IMR-90 (cell line): ENCODE data around the gene DUSP14. TPM values are rescaled to one million over a fixed set of nuclear protein-coding genes. Genes with fewer than 3 reads are reported as not detected.

ENCODE experiments used
- ATAC-seq: fragments of 200-7000 bp; cut with Tn5 transposase; 2 replicates; pipeline ENCODE4 v1.9.1; 2020; ENCODE audit warnings: low read depth, mild to moderate bottlenecking, moderate library complexity
- BruUV-seq: library from RNA; stranded (reverse); fragments of 400-500 nt; replicated peaks from 2 replicates; lab custom pipeline; 2021; lab: Mats Ljungman, UMichigan
- CTCF ChIA-PET: fragments of 300-600 bp; formaldehyde crosslinking; extraction: SDS; loops from one replicate; lab custom pipeline; 2021; ENCODE audit warnings: antibody characterized with exemption; lab: Yijun Ruan, JAX
- POLR2A ChIA-PET: fragments of 300-600 bp; sonication (Branson Sonifier 250); formaldehyde crosslinking; loops from one replicate; lab custom pipeline; 2022; ENCODE audit warnings: antibody characterized with exemption; ENCODE audit not compliant: unreplicated experiment; lab: Charles Lee
- DNase-seq: peaks from one replicate; pipeline ENCODE4 v3.0.0; 2013
- H2AFZ ChIP-seq: replicated peaks from 2 replicates; pipeline ENCODE3; 2013; ENCODE audit warnings: low read length, mild to moderate bottlenecking; ENCODE audit not compliant: poor library complexity
- H2AK5ac ChIP-seq: 2 replicates; pipeline ENCODE4 v1.6.1; 2013; ENCODE audit warnings: low read depth, low read length, inconsistent platforms
- H2AK9ac ChIP-seq: replicated peaks from 2 replicates; pipeline ENCODE3; 2013; ENCODE audit warnings: mild to moderate bottlenecking, low read depth, low read length, moderate library complexity; ENCODE audit not compliant: poor library complexity
- H2BK120ac ChIP-seq: 2 replicates; pipeline ENCODE4 v1.6.1; 2013; ENCODE audit warnings: low read depth, low read length, inconsistent platforms
- H2BK15ac ChIP-seq: 3 replicates; pipeline ENCODE4 v1.6.1; 2013; ENCODE audit warnings: low read depth, low read length, inconsistent platforms
- H2BK20ac ChIP-seq: 2 replicates; pipeline ENCODE4 v1.6.1; 2013; ENCODE audit warnings: low read depth, mild to moderate bottlenecking, inconsistent platforms, low read length, moderate library complexity
- H2BK5ac ChIP-seq: 2 replicates; pipeline ENCODE4 v1.6.1; 2013; ENCODE audit warnings: mild to moderate bottlenecking, low read depth, low read length, inconsistent platforms; ENCODE audit not compliant: poor library complexity, severe bottlenecking
- H3K14ac ChIP-seq: replicated peaks from 2 replicates; pipeline ENCODE4 v1.6.1; 2013; ENCODE audit warnings: low read depth, low read length, inconsistent platforms
- H3K18ac ChIP-seq: 2 replicates; pipeline ENCODE4 v1.6.1; 2013; ENCODE audit warnings: low read depth, low read length, control low read depth
- H3K23ac ChIP-seq: 2 replicates; pipeline ENCODE4 v1.6.1; 2013; ENCODE audit warnings: low read depth, low read length, inconsistent platforms
- H3K27ac ChIP-seq: 2 replicates; pipeline ENCODE4 v1.5.1; 2013; ENCODE audit warnings: mild to moderate bottlenecking, control low read depth, low read length; ENCODE audit not compliant: insufficient read depth
- H3K27me3 ChIP-seq: 2 replicates; pipeline ENCODE4 v1.6.1; 2013; ENCODE audit warnings: low read length; ENCODE audit not compliant: control insufficient read depth, insufficient read depth
- H3K36me3 ChIP-seq: 2 replicates; pipeline ENCODE4 v1.6.1; 2013; ENCODE audit warnings: low read length, mixed read lengths; ENCODE audit not compliant: control insufficient read depth, insufficient read depth
- H3K4ac ChIP-seq: 2 replicates; pipeline ENCODE4 v1.6.1; 2013; ENCODE audit warnings: low read depth, low read length, inconsistent platforms
- H3K4me1 ChIP-seq: 2 replicates; pipeline ENCODE4 v1.6.1; 2013; ENCODE audit warnings: low read length, mixed read lengths; ENCODE audit not compliant: control insufficient read depth, insufficient read depth
- H3K4me2 ChIP-seq: 2 replicates; pipeline ENCODE4 v1.6.1; 2013; ENCODE audit warnings: low read depth, mild to moderate bottlenecking, control low read depth, low read length, moderate library complexity
- H3K4me3 ChIP-seq: 2 replicates; pipeline ENCODE4 v1.5.1; 2013; ENCODE audit warnings: low read depth, mild to moderate bottlenecking, control low read depth, low read length, moderate library complexity; ENCODE audit not compliant: insufficient read depth
- H3K56ac ChIP-seq: 2 replicates; pipeline ENCODE4 v1.6.1; 2013; ENCODE audit warnings: low read length, inconsistent platforms; ENCODE audit not compliant: insufficient read depth; ENCODE audit errors: extremely low read depth
- H3K79me1 ChIP-seq, 2 experiments: 2 replicates each; pipeline ENCODE4 v1.6.1; 2013; ENCODE audit warnings: low read length in 2 of 2, inconsistent platforms in 1 of 2, low read depth in 1 of 2
- H3K9ac ChIP-seq: 2 replicates; pipeline ENCODE4 v1.6.1; 2013; ENCODE audit warnings: low read depth, low read length, control low read depth
- H3K9me1 ChIP-seq: 2 replicates; pipeline ENCODE4 v1.6.1; 2013; ENCODE audit warnings: low read length, inconsistent platforms; ENCODE audit not compliant: insufficient read depth
- H3K9me3 ChIP-seq: 2 replicates; pipeline ENCODE4 v1.6.1; 2013; ENCODE audit warnings: low read length; ENCODE audit not compliant: control insufficient read depth, insufficient read depth
- H4K20me1 ChIP-seq: 2 replicates; pipeline ENCODE4 v1.6.1; 2013; ENCODE audit warnings: low read length, inconsistent platforms; ENCODE audit not compliant: insufficient read depth
- H4K5ac ChIP-seq: 2 replicates; pipeline ENCODE4 v1.6.1; 2013; ENCODE audit warnings: mild to moderate bottlenecking, low read depth, low read length, control low read depth
- H4K8ac ChIP-seq, 2 experiments: 2 replicates each; pipeline ENCODE4 v1.6.1; 2013; ENCODE audit warnings: low read depth in 2 of 2, low read length in 2 of 2, control low read depth in 1 of 2, inconsistent platforms in 1 of 2
- H4K91ac ChIP-seq: 2 replicates; pipeline ENCODE4 v1.6.1; 2013; ENCODE audit warnings: low read depth, low read length, inconsistent platforms; ENCODE audit not compliant: insufficient read depth
- CHD1 ChIP-seq: IDR thresholded peaks from 2 replicates; pipeline ENCODE4 v1.6.1; 2012; ENCODE audit warnings: low read depth, low read length, improper control_type of control experiment
- ELK1 ChIP-seq: fragments of 150-350 bp; IDR thresholded peaks from 2 replicates; pipeline ENCODE4 v1.6.1; 2016; ENCODE audit warnings: low read depth, mild to moderate bottlenecking, low read length, moderate library complexity, borderline replicate concordance
- FOS ChIP-seq: fragments of 150-350 bp; IDR thresholded peaks from 2 replicates; pipeline ENCODE4 v1.6.1; 2016; ENCODE audit warnings: low read depth, low read length
- MAZ ChIP-seq: IDR thresholded peaks from 2 replicates; pipeline ENCODE4 v1.6.1; 2012; ENCODE audit warnings: low read depth, mild to moderate bottlenecking, low read length, improper control_type of control experiment, moderate library complexity, borderline replicate concordance
- MXI1 ChIP-seq: IDR thresholded peaks from 2 replicates; pipeline ENCODE4 v1.6.1; 2012; ENCODE audit warnings: low read depth, mild to moderate bottlenecking, low read length, moderate library complexity, borderline replicate concordance
- POLR2A ChIP-seq: IDR thresholded peaks from 2 replicates; pipeline ENCODE4 v1.6.1; 2012; ENCODE audit warnings: mild to moderate bottlenecking, low read depth, low read length
- RCOR1 ChIP-seq: IDR thresholded peaks from 2 replicates; pipeline ENCODE4 v1.6.1; 2012; ENCODE audit warnings: mild to moderate bottlenecking, low read length, improper control_type of control experiment; ENCODE audit not compliant: insufficient replicate concordance
- RFX5 ChIP-seq: IDR thresholded peaks from 2 replicates; pipeline ENCODE4 v1.8.0; 2012; ENCODE audit warnings: low read depth, mild to moderate bottlenecking, low read length, moderate library complexity
- SMC3 ChIP-seq: fragments of 150-350 bp; IDR thresholded peaks from 2 replicates; pipeline ENCODE4 v1.6.1; 2016; ENCODE audit warnings: low read depth, mild to moderate bottlenecking, antibody characterized with exemption, low read length, moderate library complexity
- USF2 ChIP-seq: fragments of 150-350 bp; IDR thresholded peaks from 2 replicates; pipeline ENCODE4 v1.6.1; 2017; ENCODE audit warnings: mild to moderate bottlenecking, antibody characterized with exemption, low read length, low read depth
- WGBS, 2 experiments: methylation state at CpG; one replicate each; pipeline versions ENCODE4 v1.1.5 to v1.1.7; 2013; ENCODE audit warnings: missing lambda C conversion rate in 2 of 2; ENCODE audit not compliant: insufficient read length in 1 of 2; ENCODE audit errors: extremely low coverage in 2 of 2; 5-methylcytosine and 5-hydroxymethylcytosine counted together
- dilution Hi-C: fragments of 300-500 bp; cut with HindIII; formaldehyde crosslinking; loops from one replicate; pipeline ENCODE4 v1.14.3; 2018; ENCODE audit warnings: low sequenced_read_pairs; ENCODE audit not compliant: unreplicated experiment
- in situ Hi-C: fragments of 300-500 bp; cut with MboI; formaldehyde crosslinking; loops from 3 replicates; pipeline ENCODE4 v1.14.3; 2019; ENCODE audit warnings: low sequenced_read_pairs, inconsistent platforms, mixed read lengths
- intact Hi-C: fragments of 100-400 bp; cut with micrococcal nuclease; formaldehyde crosslinking; loops from 2 replicates; pipeline ENCODE4 v1.10.0; 2022
- polyA plus RNA-seq, 3 experiments: library from polyadenylated mRNA; depleted of rRNA; stranded (reverse); fragments of >200 nt; gene quantifications; 2 replicates each; pipeline ENCODE4 v1.2.3, GENCODE V29; 2012; ENCODE audit warnings: low replicate concordance in 1 of 3
- total RNA-seq: library from RNA; depleted of rRNA; stranded (reverse); fragments of >200 nt; gene quantifications from 2 replicates; pipeline ENCODE4 v1.2.3, GENCODE V29; 2012

DUSP14 gene
- total and polyA plus RNA-seq, 2 of the 4 experiments (the other 2 are of a cell fraction): 97.5 to 127 TPM

- no peaks in the 10 kb centered on the region for H3K9me3 ChIP-seq
- intact Hi-C loops: no loop called here
- H3K4me1 ChIP-seq: peaks cover 14% of the 10 kb centered on the region
- peaks cover 13% of the 10 kb centered on the region; the same call in 1 of the 2 replicates for H4K20me1 ChIP-seq
- no peak overlapping the region for H4K8ac ChIP-seq
- dilution Hi-C loops: no loop called here
- H3K27me3 ChIP-seq: no peaks in the 10 kb centered on the region
- ChIA-PET POLR2A (no interaction called here), CTCF (no interaction called here)
- peaks cover 0 to 54% of the 10 kb centered on the region in 2 experiments for H3K79me1 ChIP-seq
- no peak overlapping the region for H2BK120ac ChIP-seq
- no peak overlapping the region for H3K23ac ChIP-seq
- no peak overlapping the region for H4K5ac ChIP-seq
- BruUV-seq: no TSS peak
- peak overlapping the region; percentile 19 for H2AK9ac ChIP-seq
- no peak overlapping the region for H3K4me3 ChIP-seq
- no peak overlapping the region for H3K14ac ChIP-seq
- H3K18ac ChIP-seq: no peak overlapping the region
- H4K91ac ChIP-seq: no peak overlapping the region
- DNase-seq: no peak
- H3K9me1 ChIP-seq: peaks cover 29% of the 10 kb centered on the region
- no peak overlapping the region for H3K56ac ChIP-seq
- no CpG with 5 or more reads among the region's 5 CpGs for WGBS, 2 experiments
- no peak overlapping the region for H3K4ac ChIP-seq
- H2AFZ ChIP-seq: no peak overlapping the region
- H3K4me2 ChIP-seq: no peak overlapping the region
- in situ Hi-C loops: no loop called here
- H3K9ac ChIP-seq: no peak overlapping the region
- H3K27ac ChIP-seq: no peak overlapping the region
- no peak overlapping the region for H2AK5ac ChIP-seq
- no peak for ATAC-seq
- H3K36me3 ChIP-seq: peaks cover 29% of the 10 kb centered on the region
- H2BK20ac ChIP-seq: no peak overlapping the region
- H2BK5ac ChIP-seq: no peak overlapping the region
- no peak overlapping the region for H2BK15ac ChIP-seq
- no peak for TF ChIP-seq SMC3
- no peak for TF ChIP-seq POLR2A
- no peak for TF ChIP-seq RFX5
- TF ChIP-seq MAZ: no peak
- no peak for TF ChIP-seq MXI1
- TF ChIP-seq RCOR1: no peak
- TF ChIP-seq USF2: no peak
- no peak for TF ChIP-seq FOS
- TF ChIP-seq CHD1: no peak
- TF ChIP-seq ELK1: no peak
These were observed 32.1 kb downstream of the DUSP14 start for GRCh38 chr17:37521821-37522220.
